ENCODE measurements around the gene AMDHD2. TPM values are rescaled to one million over a fixed set of nuclear protein-coding genes. Genes with fewer than 3 reads are reported as not detected.

Gene AMDHD2
- polyA plus RNA-seq, 4 donors, result 19.7 to 33.1 (median 27.1) TPM

DNA sequence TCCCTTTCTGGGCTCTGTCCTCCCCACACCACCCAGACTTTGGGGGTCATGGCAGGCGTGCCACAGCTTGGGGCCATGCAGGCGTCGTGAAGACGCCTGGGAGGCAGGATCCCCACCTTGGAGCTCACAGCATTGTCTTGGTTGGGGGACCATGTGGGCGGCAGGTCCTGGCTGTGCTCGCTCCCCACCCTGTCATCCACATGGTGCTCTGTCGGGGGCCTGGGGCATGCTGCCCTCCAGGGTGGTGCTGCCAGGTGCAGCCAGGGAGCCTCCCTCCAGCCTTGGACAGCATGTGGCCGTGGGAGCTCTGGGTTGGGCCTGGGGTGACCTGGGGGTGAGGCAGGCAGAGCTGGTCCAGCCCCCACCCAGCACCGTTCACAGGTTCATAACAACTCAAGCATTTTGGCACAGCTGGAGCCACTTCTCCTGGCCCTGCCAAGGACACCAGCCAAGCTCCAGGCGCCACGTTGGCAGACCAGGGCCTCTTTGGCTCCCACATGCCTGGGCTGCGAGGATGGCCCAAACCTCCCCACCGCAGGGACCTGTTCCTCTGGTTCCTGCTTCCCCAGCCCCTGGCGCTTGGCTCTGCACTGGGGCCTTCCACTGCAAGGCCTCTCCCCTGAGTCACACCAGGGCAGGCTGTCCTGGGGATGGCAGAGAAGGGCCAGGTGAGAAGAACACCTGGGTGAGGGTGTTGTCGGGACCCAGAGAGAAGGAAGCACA, 21.5 kb upstream of the AMDHD2 start:
- no peak for DNase-seq (ENCODE audit: low read depth in 4 of 4, low spot score in 3 of 4)

GRCh38 chr16:2499454-2499853, 20.7 kb upstream of the AMDHD2 start:
- DNase-seq (ENCODE audit: low read depth in 4 of 4, low spot score in 3 of 4), result no peak

DNA sequence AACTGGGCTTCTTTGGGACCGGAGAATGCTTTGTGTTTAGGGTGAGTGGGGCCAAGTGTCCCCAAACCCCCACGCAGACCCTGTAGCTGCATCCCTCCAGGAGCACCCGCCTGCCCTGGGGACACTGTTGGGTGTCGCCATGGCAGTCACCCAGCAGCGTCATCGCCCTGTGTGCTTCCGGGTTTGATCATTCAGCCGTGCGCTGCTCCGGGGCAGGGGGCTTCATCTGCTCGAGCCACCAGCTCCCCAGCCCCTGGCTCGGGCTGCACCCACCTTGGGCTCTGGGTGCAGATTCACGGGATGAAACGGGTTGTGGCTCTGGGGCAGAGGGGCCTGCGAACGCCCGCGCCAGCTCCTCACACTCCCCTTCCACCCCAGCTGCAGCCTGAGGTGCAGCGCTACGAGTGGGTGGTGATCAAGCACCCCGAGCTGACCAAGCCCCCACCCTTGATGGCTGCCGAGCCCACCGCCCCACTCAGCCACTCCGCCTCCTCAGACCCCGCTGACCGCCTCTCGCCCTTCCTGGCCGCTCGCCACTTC, 20.2 kb upstream of the AMDHD2 start:
- DNase-seq (ENCODE audit: low read depth in 4 of 4, low spot score in 3 of 4), result no peak

- no peak for DNase-seq (ENCODE audit: low read depth in 4 of 4, low spot score in 3 of 4)
These were observed 19.7 kb upstream of the AMDHD2 start for GRCh38 chr16:2500430-2500917.

GRCh38 chr16:2500918-2501750, 19.0 kb upstream of the AMDHD2 start:
- DNase-seq (ENCODE audit: low read depth in 4 of 4, low spot score in 3 of 4), result peak; percentile 77 to 92 (median 82)

DNA sequence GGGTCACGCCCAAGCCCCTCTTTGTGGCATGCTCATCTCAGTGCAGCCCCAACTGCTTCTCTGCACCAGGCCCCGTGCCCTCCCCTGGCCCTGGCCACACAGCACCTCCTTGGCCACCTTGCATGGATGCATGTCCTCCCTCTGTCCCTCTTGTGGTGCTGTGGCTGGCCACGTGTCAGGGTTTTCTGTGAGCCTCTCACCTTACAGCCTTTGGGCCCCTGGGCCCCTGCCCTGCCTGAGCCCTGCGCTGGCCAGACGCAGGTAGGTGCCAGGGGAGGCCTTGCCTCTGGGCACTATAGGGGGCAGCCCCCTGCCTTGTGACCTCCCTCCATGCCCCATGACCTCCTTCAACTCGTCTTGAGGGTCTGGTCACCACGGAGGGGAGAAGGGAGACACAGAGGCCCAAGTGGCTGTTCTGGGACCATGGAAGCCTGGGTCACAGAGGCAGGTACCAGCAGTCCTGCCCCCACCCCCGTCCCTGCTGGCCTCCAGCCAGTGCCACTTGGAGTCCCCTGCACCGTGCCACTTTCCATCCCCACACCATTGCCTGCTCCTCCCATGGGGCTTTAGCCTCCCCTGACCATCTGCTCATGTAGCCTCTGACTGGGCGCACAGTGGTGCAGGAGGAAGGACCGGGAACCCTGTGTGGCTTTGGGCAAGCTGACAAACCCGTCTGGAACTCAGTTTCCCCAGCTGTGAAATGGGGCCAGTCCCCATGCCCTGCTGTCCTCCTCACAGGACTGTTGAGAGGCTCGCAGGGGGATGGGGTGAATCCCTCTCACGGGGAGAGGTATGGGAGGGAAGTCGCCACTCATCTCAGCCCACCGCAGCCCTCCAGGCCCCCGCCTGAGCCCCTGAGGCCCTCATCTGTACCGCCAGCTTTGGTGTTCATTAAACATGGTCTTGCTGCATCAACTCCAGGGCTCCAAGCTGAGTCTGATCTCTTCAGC, 17.9 kb upstream of the AMDHD2 start:
- no peak for DNase-seq (ENCODE audit: low read depth in 4 of 4, low spot score in 3 of 4)

DNA sequence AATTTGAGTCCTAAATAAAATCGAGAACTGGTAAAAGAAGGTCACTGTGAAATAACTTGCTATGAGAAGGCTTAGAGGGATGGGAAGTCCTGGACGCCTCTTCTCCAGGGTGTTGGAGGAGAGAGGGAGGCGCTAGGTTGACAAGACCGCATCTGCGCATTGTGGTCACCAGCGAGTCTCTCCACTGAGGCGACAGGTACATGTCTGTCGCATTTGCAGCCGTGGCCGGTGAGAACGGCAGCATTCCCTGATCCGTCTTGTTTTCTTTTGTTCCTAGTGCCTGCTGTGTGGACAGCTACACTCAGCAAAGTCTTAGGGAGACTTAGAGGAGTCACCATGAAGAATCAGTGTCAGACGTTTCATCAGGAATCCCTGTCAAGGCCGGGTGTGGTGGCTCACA, 14.5 kb upstream of the AMDHD2 start:
- no peak for DNase-seq (ENCODE audit: low read depth in 4 of 4, low spot score in 3 of 4)

- no peak for DNase-seq (ENCODE audit: low read depth in 4 of 4, low spot score in 3 of 4)
These were observed 13.0 kb upstream of the AMDHD2 start for GRCh38 chr16:2507052-2507659.

GRCh38 chr16:2507665-2508064, 12.5 kb upstream of the AMDHD2 start:
- DNase-seq (ENCODE audit: low read depth in 4 of 4, low spot score in 3 of 4), result no peak

DNA sequence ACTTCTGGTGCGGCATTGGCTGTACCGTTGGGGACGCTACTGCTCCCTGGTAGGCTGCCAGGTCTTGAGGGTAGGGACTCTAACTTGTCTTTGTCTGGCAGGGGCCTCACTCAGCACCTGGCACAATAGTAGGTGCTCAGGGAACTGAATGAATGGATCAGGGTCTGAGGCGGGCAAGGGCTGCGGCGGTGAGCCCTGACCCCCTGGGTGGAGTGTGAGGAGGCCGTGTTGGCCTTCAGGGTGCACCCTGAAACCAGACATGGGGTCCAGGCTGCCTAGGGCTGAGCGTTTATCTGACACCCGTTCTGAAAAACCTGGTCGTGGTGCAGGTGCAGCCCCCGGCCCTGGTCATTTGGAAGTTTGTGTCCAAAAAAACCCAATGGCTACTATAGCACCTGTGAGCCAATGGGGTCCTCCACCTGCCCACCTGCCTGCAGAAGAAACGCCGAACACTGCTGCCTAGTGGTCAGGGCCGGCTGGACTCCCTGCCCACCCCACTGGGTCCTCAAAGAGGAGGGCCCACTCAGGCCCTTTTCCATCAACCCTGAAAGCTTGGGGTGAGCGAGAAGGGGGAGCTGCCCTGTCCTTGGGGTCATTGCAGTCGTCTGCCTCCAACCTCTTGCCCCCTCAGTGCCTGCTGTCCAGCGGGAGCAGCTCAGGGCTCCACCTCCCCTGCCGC, 11.3 kb upstream of the AMDHD2 start:
- no peak for DNase-seq (ENCODE audit: low read depth in 4 of 4, low spot score in 3 of 4)

DNA sequence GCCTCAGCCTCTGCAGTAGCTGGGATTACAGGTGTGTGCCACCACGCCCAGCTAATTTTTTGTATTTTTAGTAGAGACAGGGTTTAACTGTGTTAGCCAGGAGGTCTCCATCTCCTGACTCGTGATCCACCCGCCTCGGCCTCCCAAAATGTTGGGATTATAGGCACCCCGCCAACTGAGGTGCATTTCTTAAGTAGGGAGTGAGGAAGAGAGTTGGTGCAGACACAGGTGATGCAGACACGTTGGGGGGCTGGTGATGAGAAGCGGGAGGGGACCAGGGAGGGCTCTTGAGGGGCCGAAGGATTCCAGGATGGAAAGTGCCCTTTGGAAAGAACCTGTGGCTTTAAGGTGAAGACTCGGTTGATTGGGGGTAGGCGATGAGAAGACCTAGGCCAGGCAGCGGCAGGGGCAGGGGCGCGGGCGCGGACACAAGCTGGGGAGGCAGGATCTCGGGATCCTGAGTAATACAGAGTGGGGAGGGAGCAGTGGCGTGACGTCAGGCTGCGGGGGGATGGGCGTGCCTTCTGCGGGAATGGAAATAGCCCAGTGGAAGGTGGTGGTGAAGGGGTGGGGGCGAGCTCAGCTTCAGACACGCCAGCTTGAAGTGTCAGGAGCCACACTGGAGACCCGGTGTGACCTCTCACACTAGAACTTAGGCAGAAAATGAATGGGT, 8.9 kb upstream of the AMDHD2 start:
- no peak for DNase-seq (ENCODE audit: low read depth in 4 of 4, low spot score in 3 of 4)

DNA sequence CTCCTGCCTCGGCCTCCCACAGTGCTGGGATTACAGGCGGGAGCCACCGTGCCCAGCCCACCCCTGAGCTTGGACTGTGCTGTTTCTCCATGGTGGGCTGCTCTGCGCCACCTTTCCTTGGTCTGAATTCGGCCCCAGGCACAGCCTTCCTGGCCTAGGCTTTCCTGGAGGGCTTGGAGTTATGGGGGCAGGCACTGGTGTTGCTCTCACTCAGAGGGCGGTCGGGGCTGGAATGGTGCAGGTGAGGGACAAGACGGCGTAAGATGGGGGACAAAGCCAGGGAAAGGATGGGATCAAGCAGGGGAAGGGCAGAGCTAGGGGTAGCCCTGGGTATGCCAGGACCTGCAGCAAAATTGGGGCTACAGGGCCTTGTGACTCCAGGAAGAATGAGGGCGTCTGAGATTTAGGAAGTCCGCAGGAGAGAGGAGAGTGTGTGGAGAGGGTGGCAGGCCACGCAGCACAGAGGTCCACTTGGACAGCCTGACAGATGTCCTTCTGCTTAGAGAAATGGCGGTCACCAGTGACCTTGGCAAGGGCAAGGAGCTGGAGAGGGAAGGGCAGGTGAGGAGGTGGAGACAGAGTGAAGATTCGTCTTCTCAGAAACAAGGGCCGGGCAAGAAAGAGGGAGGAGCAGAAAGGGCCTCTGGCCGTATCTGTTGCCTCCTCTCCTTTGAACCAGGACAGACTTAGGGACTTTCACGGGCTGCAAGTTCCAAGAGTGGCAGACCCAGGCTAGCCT, 8.0 kb upstream of the AMDHD2 start:
- DNase-seq (ENCODE audit: low read depth in 4 of 4, low spot score in 3 of 4), result no peak

DNA sequence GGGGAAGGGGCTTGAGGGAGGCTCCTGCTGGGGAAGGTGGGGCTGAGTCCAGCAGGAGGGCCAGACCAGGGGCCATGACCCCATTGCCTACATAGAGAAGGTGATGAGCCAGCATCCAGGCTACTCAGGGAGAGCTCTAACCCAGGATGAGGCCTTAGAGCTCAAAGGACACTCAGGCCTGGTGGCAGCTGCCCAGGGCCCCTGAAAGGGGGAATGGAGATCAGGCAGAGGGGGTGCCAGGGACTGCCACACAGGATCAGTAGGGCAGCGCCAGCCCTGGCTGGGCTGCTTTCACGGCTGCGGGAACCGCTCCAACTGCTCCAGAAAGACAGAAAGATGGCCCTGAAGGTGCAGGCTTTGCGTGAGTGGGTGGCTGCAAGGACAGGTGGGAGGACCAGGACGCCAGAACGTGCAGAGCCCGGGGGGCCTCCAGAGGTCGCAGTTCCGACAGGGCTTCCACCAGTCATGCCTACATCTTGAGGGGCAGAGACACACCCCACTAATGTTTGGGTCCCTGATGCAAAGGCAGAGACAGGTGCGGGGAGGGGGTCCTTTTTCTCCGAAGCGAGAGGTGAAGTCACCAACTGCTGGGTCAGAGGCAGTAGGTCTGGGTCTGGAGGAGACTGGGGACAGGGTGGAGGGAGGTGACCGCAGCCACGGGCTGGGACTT, 7.3 kb upstream of the AMDHD2 start:
- no peak for DNase-seq (ENCODE audit: low read depth in 4 of 4, low spot score in 3 of 4)

- peak; percentile 82 to 87 (median 85) for DNase-seq (ENCODE audit: low read depth in 4 of 4, low spot score in 3 of 4)
These were observed 6.5 kb upstream of the AMDHD2 start, which contains the start of gene ATP6V0C for GRCh38 chr16:2513405-2514332. Gene ATP6V0C, plus strand, starts transcription at chr16:2513952. Its CDS starts 152 bp downstream, at chr16:2514104.

DNA sequence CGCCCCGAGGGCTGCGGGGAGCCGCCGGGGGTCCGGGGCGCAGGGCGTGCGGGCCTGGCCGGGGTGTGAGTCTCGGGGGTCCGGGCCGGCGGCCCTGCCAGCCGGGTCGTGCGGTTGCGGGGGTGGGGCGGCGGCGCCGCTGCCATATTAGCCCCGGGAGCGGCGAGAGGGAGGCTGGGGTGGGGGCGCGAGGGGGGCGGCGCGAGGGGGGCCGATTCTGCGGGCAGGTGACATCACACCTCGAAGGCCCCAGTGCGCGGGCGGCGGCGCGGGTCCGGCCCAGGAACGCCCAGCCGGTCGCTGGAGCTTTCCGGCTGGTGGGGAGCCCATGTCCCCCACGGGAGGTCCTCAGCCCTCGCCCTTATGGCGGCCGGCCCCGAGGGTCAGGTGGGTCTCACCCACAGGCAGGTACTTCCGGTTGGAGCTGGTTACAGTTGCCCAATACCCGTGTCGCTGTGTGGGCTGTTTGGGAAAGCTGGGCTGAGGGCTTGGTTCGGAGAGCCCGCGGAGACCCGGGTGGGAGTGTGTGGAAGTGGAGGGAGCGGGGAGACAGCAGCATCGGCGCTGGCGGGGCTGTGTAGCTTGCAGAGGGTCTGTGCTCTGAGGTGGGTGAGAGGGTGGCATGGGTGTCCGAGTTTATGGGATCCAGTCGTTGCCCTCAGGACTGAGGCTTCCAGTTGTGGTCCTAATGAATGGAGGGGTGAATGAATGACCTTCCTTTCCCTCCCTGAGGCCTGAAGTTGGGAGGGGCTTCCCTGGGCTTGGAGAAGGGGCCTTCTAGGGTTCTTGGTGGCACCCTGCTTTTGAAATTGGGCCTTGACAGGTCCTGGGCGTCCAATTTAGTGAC, 5.6 kb upstream of the AMDHD2 start:
- DNase-seq (ENCODE audit: low read depth in 4 of 4, low spot score in 3 of 4), result no peak

Data from right renal pelvis (tissue), 4 donors.